ENCODE measurements around the gene PTGFRN. TPM values are rescaled to one million over a fixed set of nuclear protein-coding genes. Genes with fewer than 3 reads are reported as not detected.

PTGFRN gene
- total RNA-seq, 2 experiments from 2014 or later: not detected

GRCh38 chr1:116895073-116895472, 14.6 kb upstream of the PTGFRN start:
- ChIA-PET CTCF (ENCODE audit: unreplicated experiment) (no interaction called here), POLR2A (interaction anchor here (1.1 kb wide), 1 partner anchor 19 kb away, joined by 3 read pairs; no protein-coding TSS in a partner anchor)
- no peak overlapping the region for H2AFZ ChIP-seq (ENCODE audit: low read length)
- H3K4me2 ChIP-seq (ENCODE audit: low read length): no peak overlapping the region
- H3K27ac ChIP-seq (ENCODE audit: low read depth, low read length, poor library complexity, severe bottlenecking): no peak overlapping the region
- H3K4me1 ChIP-seq (ENCODE audit: insufficient read depth, low read length, poor library complexity, severe bottlenecking): no peaks in the 10 kb centered on the region
- H4K20me1 ChIP-seq (ENCODE audit: insufficient read depth, low read length): no peaks in the 10 kb centered on the region
- 0 out of 2 replicates have a peak, but pooled peaks cover 7% of the 10 kb centered on the region for H3K9me3 ChIP-seq (ENCODE audit: low read length)
- no TSS peak for BruUV-seq (replicated peaks)
- no peak overlapping the region for H3K4me3 ChIP-seq (ENCODE audit: low read depth, low read length, poor library complexity, severe bottlenecking)
- TF ChIP-seq CTCF (conservative IDR thresholded peaks at IDR 0.05; ENCODE audit: low read length) (no peak), EZH2phosphoT487 (IDR thresholded peaks at IDR 0.05; ENCODE audit: borderline replicate concordance, low read depth, low read length) (no peak)
- no peaks in the 10 kb centered on the region for H3K79me2 ChIP-seq (ENCODE audit: insufficient read depth, low read depth, low read length)
- DNase-seq (ENCODE audit: low spot score): no peak
- no peaks in the 10 kb centered on the region for H3K36me3 ChIP-seq (ENCODE audit: insufficient read depth, low read length)
- H3K9me2 ChIP-seq (ENCODE audit: insufficient read depth, low read length): no peaks in the 10 kb centered on the region
- intact Hi-C loops (cut with micrococcal nuclease; ENCODE audit: unreplicated experiment): no loop called here

GRCh38 chr1:116899529-116899928, 10.2 kb upstream of the PTGFRN start:
- TF ChIP-seq CTCF (conservative IDR thresholded peaks at IDR 0.05; ENCODE audit: low read length) (no peak), EZH2phosphoT487 (IDR thresholded peaks at IDR 0.05; ENCODE audit: borderline replicate concordance, low read depth, low read length) (no peak)
- no peak overlapping the region for H3K4me3 ChIP-seq (ENCODE audit: low read depth, low read length, poor library complexity, severe bottlenecking)
- H4K20me1 ChIP-seq (ENCODE audit: insufficient read depth, low read length): no peaks in the 10 kb centered on the region
- intact Hi-C loops (cut with micrococcal nuclease; ENCODE audit: unreplicated experiment): no loop called here
- H3K9me2 ChIP-seq (ENCODE audit: insufficient read depth, low read length): no peaks in the 10 kb centered on the region
- H2AFZ ChIP-seq (ENCODE audit: low read length): no peak overlapping the region
- no peak overlapping the region for H3K4me2 ChIP-seq (ENCODE audit: low read length)
- CTCF ChIA-PET (ENCODE audit: unreplicated experiment): no interaction called here
- no peaks in the 10 kb centered on the region for H3K79me2 ChIP-seq (ENCODE audit: insufficient read depth, low read depth, low read length)
- no peaks in the 10 kb centered on the region for H3K36me3 ChIP-seq (ENCODE audit: insufficient read depth, low read length)
- 0 out of 2 replicates have a peak, but pooled peaks cover 7% of the 10 kb centered on the region for H3K9me3 ChIP-seq (ENCODE audit: low read length)
- POLR2A ChIA-PET: interaction anchor here (0.6 kb wide), 2 partner anchors 21 to 1892 kb away, joined by 3 to 5 read pairs; no protein-coding TSS in a partner anchor
- DNase-seq (ENCODE audit: low spot score): no peak
- H3K27ac ChIP-seq (ENCODE audit: low read depth, low read length, poor library complexity, severe bottlenecking): no peak overlapping the region
- no peaks in the 10 kb centered on the region for H3K4me1 ChIP-seq (ENCODE audit: insufficient read depth, low read length, poor library complexity, severe bottlenecking)
- BruUV-seq (replicated peaks): no TSS peak

GRCh38 chr1:116900471-116901365, 9.0 kb upstream of the PTGFRN start:
- DNase-seq (ENCODE audit: low spot score): no peak
- no peak overlapping the region for H3K4me2 ChIP-seq (ENCODE audit: low read length)
- H3K79me2 ChIP-seq (ENCODE audit: insufficient read depth, low read depth, low read length): no peaks in the 10 kb centered on the region
- CTCF ChIA-PET (ENCODE audit: unreplicated experiment): no interaction called here
- POLR2A ChIA-PET: no interaction called here
- H2AFZ ChIP-seq (ENCODE audit: low read length): no peak overlapping the region
- no TSS peak for BruUV-seq (replicated peaks)
- no peaks in the 10 kb centered on the region for H3K36me3 ChIP-seq (ENCODE audit: insufficient read depth, low read length)
- intact Hi-C loops (cut with micrococcal nuclease; ENCODE audit: unreplicated experiment): no loop called here
- H3K9me3 ChIP-seq (ENCODE audit: low read length): no peaks in the 10 kb centered on the region
- TF ChIP-seq EZH2phosphoT487 (IDR thresholded peaks at IDR 0.05; ENCODE audit: borderline replicate concordance, low read depth, low read length): no peak
- no peak overlapping the region for H3K27ac ChIP-seq (ENCODE audit: low read depth, low read length, poor library complexity, severe bottlenecking)
- no peaks in the 10 kb centered on the region for H3K4me1 ChIP-seq (ENCODE audit: insufficient read depth, low read length, poor library complexity, severe bottlenecking)
- H4K20me1 ChIP-seq (ENCODE audit: insufficient read depth, low read length): no peaks in the 10 kb centered on the region
- no peaks in the 10 kb centered on the region for H3K9me2 ChIP-seq (ENCODE audit: insufficient read depth, low read length)
- no peak overlapping the region for H3K4me3 ChIP-seq (ENCODE audit: low read depth, low read length, poor library complexity, severe bottlenecking)
